HEK293 (cell line): ENCODE data around the gene CFAP410.

Experiments used
- CTCF ChIA-PET: fragments of 350-600 bp; formaldehyde crosslinking; extraction: SDS; loops from one replicate; lab custom pipeline; 2021; ENCODE audit warnings: antibody characterized with exemption; lab: Yijun Ruan, JAX
- POLR2A ChIA-PET: fragments of 300-600 bp; formaldehyde crosslinking; extraction: SDS; loops from one replicate; lab custom pipeline; 2020; ENCODE audit warnings: antibody characterized with exemption, inconsistent platforms; lab: Yijun Ruan, JAX
- H3K27ac ChIP-seq: fragments of 200-500 bp; sonication (Bioruptor generic); 2 replicates; pipeline ENCODE4 v1.5.1; 2014; ENCODE audit warnings: low read depth, low read length, control low read depth, inconsistent platforms; ENCODE audit errors: extremely low read depth
- H3K36me3 ChIP-seq, 2 experiments: fragments of 200-500 bp in 1 of 2; sonication (Bioruptor generic) in 1 of 2; 1 replicate in 1 of 2; 2 replicates in 1 of 2; pipeline ENCODE4 v1.5.1; 2014 to 2017; ENCODE audit warnings: inconsistent platforms in 2 of 2, low read length in 2 of 2; ENCODE audit not compliant: control insufficient read depth in 2 of 2, insufficient read depth in 1 of 2
- H3K4me1 ChIP-seq: fragments of 200-500 bp; sonication (Bioruptor generic); 2 replicates; pipeline ENCODE4 v1.5.1; 2014; ENCODE audit warnings: mild to moderate bottlenecking, low read length, inconsistent platforms; ENCODE audit not compliant: control insufficient read depth, insufficient read depth
- H3K4me3 ChIP-seq: 2 replicates; pipeline ENCODE4 v1.5.1; 2011; ENCODE audit warnings: low read depth, mild to moderate bottlenecking, control low read depth, low read length, moderate library complexity
- H3K9me3 ChIP-seq: fragments of 200-500 bp; sonication (Bioruptor generic); 2 replicates; pipeline ENCODE4 v1.5.1; 2014; ENCODE audit warnings: low read depth, low read length, inconsistent platforms; ENCODE audit not compliant: control insufficient read depth, insufficient read depth
- HOXD13 ChIP-seq: sonication (generic); formaldehyde crosslinking; IDR thresholded peaks from 2 replicates; pipeline ENCODE4 v1.8.0; 2022; ENCODE audit warnings: missing genetic modification reagents, borderline replicate concordance
- KLF9 ChIP-seq: fragments of 450-650 bp; formaldehyde crosslinking; IDR thresholded peaks from 2 replicates; pipeline ENCODE4 v1.5.1; 2016; ENCODE audit warnings: missing biosample characterization, missing genetic modification characterization, low read depth
- SP2 ChIP-seq: fragments of 450-650 bp; formaldehyde crosslinking; IDR thresholded peaks from 2 replicates; pipeline ENCODE4 v1.5.1; 2016; ENCODE audit warnings: missing biosample characterization, missing genetic modification characterization
- YY1 ChIP-seq: fragments of 450-650 bp; formaldehyde crosslinking; IDR thresholded peaks from 2 replicates; pipeline ENCODE4 v1.5.1; 2018; ENCODE audit warnings: missing biosample characterization, missing genetic modification characterization
- ZBTB1 ChIP-seq: fragments of 450-650 bp; formaldehyde crosslinking; IDR thresholded peaks from 2 replicates; pipeline ENCODE4 v1.5.1; 2016; ENCODE audit warnings: missing biosample characterization, missing genetic modification characterization
- ZBTB7A ChIP-seq: fragments of 450-650 bp; formaldehyde crosslinking; IDR thresholded peaks from 2 replicates; pipeline ENCODE4 v1.5.1; 2016; ENCODE audit warnings: low read depth, missing biosample characterization, missing genetic modification characterization
- ZFP69B ChIP-seq: fragments of 450-650 bp; formaldehyde crosslinking; IDR thresholded peaks from 2 replicates; pipeline ENCODE4 v1.5.1; 2016; ENCODE audit warnings: missing biosample characterization, missing genetic modification characterization
- ZNF10 ChIP-seq: fragments of 450-650 bp; formaldehyde crosslinking; IDR thresholded peaks from 2 replicates; pipeline ENCODE4 v1.5.1; 2017; ENCODE audit warnings: missing biosample characterization, missing genetic modification characterization
- ZNF211 ChIP-seq: fragments of 450-650 bp; formaldehyde crosslinking; IDR thresholded peaks from 2 replicates; pipeline ENCODE4 v1.5.1; 2016; ENCODE audit warnings: low read depth, missing biosample characterization, missing genetic modification characterization
- ZNF239 ChIP-seq: fragments of 450-650 bp; formaldehyde crosslinking; IDR thresholded peaks from 2 replicates; pipeline ENCODE4 v1.5.1; 2016; ENCODE audit warnings: missing biosample characterization, missing genetic modification characterization
- ZNF391 ChIP-seq: fragments of 450-650 bp; formaldehyde crosslinking; IDR thresholded peaks from 2 replicates; pipeline ENCODE4 v1.5.1; 2016; ENCODE audit warnings: low read depth, missing biosample characterization, missing genetic modification characterization, borderline replicate concordance
- ZNF394 ChIP-seq: fragments of 450-650 bp; formaldehyde crosslinking; IDR thresholded peaks from 2 replicates; pipeline ENCODE4 v1.5.1; 2016; ENCODE audit warnings: missing biosample characterization, missing genetic modification characterization, mild to moderate bottlenecking, moderate library complexity, borderline replicate concordance
- ZNF48 ChIP-seq: fragments of 450-650 bp; formaldehyde crosslinking; IDR thresholded peaks from 2 replicates; pipeline ENCODE4 v1.5.1; 2016; ENCODE audit warnings: missing biosample characterization, missing genetic modification characterization
- ZNF530 ChIP-seq: fragments of 450-650 bp; formaldehyde crosslinking; IDR thresholded peaks from 2 replicates; pipeline ENCODE4 v1.5.1; 2016; ENCODE audit warnings: low read depth, missing biosample characterization, missing genetic modification characterization
- ZNF596 ChIP-seq: fragments of 450-650 bp; IDR thresholded peaks from 2 replicates; pipeline ENCODE4 v1.5.0; 2018; ENCODE audit warnings: missing biosample characterization, mild to moderate bottlenecking, missing genetic modification characterization, moderate library complexity
- ZNF629 ChIP-seq: fragments of 450-650 bp; formaldehyde crosslinking; IDR thresholded peaks from 2 replicates; pipeline ENCODE4 v1.5.1; 2017; ENCODE audit warnings: missing biosample characterization, missing genetic modification characterization
- ZNF837 ChIP-seq: fragments of 450-650 bp; formaldehyde crosslinking; IDR thresholded peaks from 2 replicates; pipeline ENCODE4 v1.5.1; 2016; ENCODE audit warnings: missing biosample characterization, missing genetic modification characterization
- TF ChIP-seq, protein P1 (sequence below): fragments of 450-650 bp; formaldehyde crosslinking; IDR thresholded peaks from 2 replicates; pipeline ENCODE4 v1.5.1; 2016; ENCODE audit warnings: missing biosample characterization, missing genetic modification characterization
- TF ChIP-seq, protein P2 (sequence below): fragments of 450-650 bp; formaldehyde crosslinking; IDR thresholded peaks from 2 replicates; pipeline ENCODE4 v1.5.1; 2016; ENCODE audit warnings: missing biosample characterization, missing genetic modification characterization
- TF ChIP-seq, protein P3 (sequence below): fragments of 450-650 bp; formaldehyde crosslinking; IDR thresholded peaks from 2 replicates; pipeline ENCODE4 v1.5.1; 2016; ENCODE audit warnings: missing biosample characterization, missing genetic modification characterization
- TF ChIP-seq, protein P4 (sequence below): fragments of 450-650 bp; formaldehyde crosslinking; IDR thresholded peaks from 2 replicates; pipeline ENCODE4 v1.5.1; 2016; ENCODE audit warnings: missing biosample characterization, missing genetic modification characterization
- TF ChIP-seq, protein P5 (sequence below): fragments of 450-650 bp; formaldehyde crosslinking; IDR thresholded peaks from 2 replicates; pipeline ENCODE4; 2016; ENCODE audit warnings: missing biosample characterization, missing genetic modification characterization
- TF ChIP-seq, protein P6 (sequence below): fragments of 450-650 bp; formaldehyde crosslinking; IDR thresholded peaks from 2 replicates; pipeline ENCODE4 v1.5.1; 2016; ENCODE audit warnings: missing biosample characterization, missing genetic modification characterization

Gene CFAP410

DNA sequence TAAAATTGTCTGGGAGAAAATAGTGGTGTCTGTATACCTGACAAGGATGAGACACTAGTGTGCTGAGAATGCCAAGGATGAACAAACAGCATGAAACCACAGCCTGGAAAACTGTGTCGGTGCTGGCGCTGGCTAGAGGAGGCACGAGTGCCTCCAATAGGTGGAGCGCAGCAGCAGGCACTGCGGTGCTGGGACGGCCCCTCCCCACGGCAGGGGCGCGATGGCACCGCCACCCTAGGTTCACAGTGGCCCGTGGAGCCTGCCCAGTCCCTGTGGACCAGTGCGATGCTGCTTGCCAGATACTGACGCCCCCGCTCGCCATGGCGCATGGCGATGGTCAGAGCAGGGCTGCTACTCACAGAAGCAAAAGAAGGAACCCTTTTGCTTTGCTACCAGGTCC, 6.8 kb downstream of the CFAP410 start:
- CTCF ChIA-PET, result no interaction called here
- no peaks in the 10 kb centered on the region for H3K9me3 ChIP-seq
- POLR2A ChIA-PET, result no interaction called here
- no peak for TF ChIP-seq ZNF530
- TF ChIP-seq, protein P1, sequence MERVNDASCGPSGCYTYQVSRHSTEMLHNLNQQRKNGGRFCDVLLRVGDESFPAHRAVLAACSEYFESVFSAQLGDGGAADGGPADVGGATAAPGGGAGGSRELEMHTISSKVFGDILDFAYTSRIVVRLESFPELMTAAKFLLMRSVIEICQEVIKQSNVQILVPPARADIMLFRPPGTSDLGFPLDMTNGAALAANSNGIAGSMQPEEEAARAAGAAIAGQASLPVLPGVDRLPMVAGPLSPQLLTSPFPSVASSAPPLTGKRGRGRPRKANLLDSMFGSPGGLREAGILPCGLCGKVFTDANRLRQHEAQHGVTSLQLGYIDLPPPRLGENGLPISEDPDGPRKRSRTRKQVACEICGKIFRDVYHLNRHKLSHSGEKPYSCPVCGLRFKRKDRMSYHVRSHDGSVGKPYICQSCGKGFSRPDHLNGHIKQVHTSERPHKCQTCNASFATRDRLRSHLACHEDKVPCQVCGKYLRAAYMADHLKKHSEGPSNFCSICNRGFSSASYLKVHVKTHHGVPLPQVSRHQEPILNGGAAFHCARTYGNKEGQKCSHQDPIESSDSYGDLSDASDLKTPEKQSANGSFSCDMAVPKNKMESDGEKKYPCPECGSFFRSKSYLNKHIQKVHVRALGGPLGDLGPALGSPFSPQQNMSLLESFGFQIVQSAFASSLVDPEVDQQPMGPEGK (tag by site-specific recombination), result peak; percentile 12; the same call in 1 of the 2 replicates
- H3K36me3 ChIP-seq, result peaks cover 0 to 8% of the 10 kb centered on the region in 2 experiments; a peak in 1 of 3 replicates
- no peaks in the 10 kb centered on the region for H3K4me1 ChIP-seq
- H3K4me3 ChIP-seq, result no peak overlapping the region
- H3K27ac ChIP-seq, result no peak overlapping the region

DNA sequence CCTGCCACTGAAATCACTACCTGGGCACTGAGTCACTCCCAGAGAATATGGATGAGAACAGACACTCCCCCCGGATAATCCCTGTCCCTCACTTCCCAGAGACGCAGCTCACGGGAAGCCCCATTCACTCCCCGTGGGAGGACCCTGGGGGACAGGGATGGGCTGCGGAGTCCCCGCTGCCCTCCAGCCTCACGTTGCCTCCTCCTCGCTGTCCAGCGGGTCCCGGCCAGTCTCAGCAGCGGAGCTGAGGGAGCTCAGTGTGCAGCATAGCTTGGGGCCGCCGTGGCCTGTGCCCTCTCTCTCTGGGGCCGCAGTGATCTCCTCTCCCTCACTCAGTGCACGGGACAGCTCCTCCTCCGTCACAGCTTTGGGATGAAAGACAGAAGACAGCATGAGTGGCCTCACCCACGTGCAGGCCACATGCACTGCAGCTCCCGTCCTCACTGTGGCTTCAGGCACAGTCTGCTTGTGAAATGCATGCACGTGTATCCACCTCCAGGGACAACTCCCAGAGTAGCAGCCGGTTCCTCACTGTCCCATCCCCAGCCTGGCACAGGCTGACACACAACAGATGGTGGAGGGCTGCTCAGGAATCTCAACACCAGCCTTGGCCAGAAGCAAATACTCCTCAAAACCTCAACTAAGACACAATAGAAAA, 7.4 kb downstream of the CFAP410 start:
- POLR2A ChIA-PET, result no interaction called here
- H3K36me3 ChIP-seq, result peaks cover 0 to 14% of the 10 kb centered on the region in 2 experiments; a peak in 1 of 3 replicates
- no peak overlapping the region for H3K4me3 ChIP-seq
- no peaks in the 10 kb centered on the region for H3K4me1 ChIP-seq
- TF ChIP-seq, protein P2, sequence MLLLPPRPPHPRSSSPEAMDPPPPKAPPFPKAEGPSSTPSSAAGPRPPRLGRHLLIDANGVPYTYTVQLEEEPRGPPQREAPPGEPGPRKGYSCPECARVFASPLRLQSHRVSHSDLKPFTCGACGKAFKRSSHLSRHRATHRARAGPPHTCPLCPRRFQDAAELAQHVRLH (tag by site-specific recombination), result no peak
- TF ChIP-seq ZBTB1 (tag by site-specific recombination) (no peak), ZNF239 (no peak), ZNF629 (tag by site-specific recombination) (no peak), YY1 (tag by site-specific recombination) (no peak), ZNF837 (tag by site-specific recombination) (0 out of 2 replicates have a peak, but pooled peaks have one; percentile 34), ZNF10 (tag by site-specific recombination) (no peak), ZNF391 (tag by site-specific recombination) (no peak)
- TF ChIP-seq, protein P3, sequence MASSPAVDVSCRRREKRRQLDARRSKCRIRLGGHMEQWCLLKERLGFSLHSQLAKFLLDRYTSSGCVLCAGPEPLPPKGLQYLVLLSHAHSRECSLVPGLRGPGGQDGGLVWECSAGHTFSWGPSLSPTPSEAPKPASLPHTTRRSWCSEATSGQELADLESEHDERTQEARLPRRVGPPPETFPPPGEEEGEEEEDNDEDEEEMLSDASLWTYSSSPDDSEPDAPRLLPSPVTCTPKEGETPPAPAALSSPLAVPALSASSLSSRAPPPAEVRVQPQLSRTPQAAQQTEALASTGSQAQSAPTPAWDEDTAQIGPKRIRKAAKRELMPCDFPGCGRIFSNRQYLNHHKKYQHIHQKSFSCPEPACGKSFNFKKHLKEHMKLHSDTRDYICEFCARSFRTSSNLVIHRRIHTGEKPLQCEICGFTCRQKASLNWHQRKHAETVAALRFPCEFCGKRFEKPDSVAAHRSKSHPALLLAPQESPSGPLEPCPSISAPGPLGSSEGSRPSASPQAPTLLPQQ (tag by site-specific recombination), result no peak
- TF ChIP-seq, all 188 proteins: peak for 1
- Histone ChIP-seq H3K9me3 (no peaks in the 10 kb centered on the region), H3K27ac (no peak overlapping the region)
- CTCF ChIA-PET, result no interaction called here

DNA sequence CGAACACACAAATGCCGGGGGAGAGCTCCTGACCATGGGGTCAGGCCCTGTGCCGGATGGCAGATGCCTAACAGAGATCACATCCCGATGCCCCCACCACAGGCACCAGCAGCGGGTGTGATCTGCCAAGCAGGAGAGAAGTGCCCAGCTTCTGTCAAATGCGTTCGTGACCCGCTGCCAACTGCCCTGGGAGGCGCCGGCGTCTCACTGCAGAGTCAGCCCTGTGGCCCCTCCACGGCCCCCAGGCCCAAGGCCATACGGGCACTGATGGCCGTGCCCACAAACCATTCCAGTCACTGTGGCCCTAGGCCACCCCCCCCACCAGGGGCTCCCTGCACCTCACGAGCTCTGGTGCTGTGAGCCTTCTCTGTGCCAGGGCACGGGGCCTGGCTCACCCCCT, 8.0 kb downstream of the CFAP410 start:
- CTCF ChIA-PET, result no interaction called here
- TF ChIP-seq ZFP69B (tag by site-specific recombination) (no peak), ZNF211 (no peak), KLF9 (tag by site-specific recombination) (no peak), ZNF394 (no peak), ZNF596 (no peak), SP2 (no peak), ZNF48 (tag by site-specific recombination) (no peak), HOXD13 (CRISPR knock-in tag) (no peak), ZBTB7A (tag by site-specific recombination) (no peak)
- TF ChIP-seq, protein P4, sequence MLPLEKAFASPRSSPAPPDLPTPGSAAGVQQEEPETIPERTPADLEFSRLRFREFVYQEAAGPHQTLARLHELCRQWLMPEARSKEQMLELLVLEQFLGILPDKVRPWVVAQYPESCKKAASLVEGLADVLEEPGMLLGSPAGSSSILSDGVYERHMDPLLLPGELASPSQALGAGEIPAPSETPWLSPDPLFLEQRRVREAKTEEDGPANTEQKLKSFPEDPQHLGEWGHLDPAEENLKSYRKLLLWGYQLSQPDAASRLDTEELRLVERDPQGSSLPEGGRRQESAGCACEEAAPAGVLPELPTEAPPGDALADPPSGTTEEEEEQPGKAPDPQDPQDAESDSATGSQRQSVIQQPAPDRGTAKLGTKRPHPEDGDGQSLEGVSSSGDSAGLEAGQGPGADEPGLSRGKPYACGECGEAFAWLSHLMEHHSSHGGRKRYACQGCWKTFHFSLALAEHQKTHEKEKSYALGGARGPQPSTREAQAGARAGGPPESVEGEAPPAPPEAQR (tag by site-specific recombination), result no peak
- TF ChIP-seq, protein P5, sequence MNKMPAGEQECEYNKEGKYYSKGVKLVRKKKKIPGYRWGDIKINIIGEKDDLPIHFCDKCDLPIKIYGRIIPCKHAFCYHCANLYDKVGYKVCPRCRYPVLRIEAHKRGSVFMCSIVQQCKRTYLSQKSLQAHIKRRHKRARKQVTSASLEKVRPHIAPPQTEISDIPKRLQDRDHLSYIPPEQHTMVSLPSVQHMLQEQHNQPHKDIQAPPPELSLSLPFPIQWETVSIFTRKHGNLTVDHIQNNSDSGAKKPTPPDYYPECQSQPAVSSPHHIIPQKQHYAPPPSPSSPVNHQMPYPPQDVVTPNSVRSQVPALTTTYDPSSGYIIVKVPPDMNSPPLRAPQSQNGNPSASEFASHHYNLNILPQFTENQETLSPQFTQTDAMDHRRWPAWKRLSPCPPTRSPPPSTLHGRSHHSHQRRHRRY (tag by site-specific recombination), result no peak
- TF ChIP-seq, protein P6, sequence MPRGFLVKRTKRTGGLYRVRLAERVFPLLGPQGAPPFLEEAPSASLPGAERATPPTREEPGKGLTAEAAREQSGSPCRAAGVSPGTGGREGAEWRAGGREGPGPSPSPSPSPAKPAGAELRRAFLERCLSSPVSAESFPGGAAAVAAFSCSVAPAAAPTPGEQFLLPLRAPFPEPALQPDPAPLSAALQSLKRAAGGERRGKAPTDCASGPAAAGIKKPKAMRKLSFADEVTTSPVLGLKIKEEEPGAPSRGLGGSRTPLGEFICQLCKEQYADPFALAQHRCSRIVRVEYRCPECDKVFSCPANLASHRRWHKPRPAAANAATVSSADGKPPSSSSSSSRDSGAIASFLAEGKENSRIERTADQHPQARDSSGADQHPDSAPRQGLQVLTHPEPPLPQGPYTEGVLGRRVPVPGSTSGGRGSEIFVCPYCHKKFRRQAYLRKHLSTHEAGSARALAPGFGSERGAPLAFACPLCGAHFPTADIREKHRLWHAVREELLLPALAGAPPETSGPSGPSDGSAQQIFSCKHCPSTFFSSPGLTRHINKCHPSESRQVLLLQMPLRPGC (tag by site-specific recombination), result no peak

More for the DNA sequence above, 8.0 kb downstream of the CFAP410 start:
- Histone ChIP-seq H3K27ac (no peak overlapping the region), H3K4me1 (no peaks in the 10 kb centered on the region), H3K4me3 (no peak overlapping the region), H3K36me3 (peaks cover 0 to 16% of the 10 kb centered on the region in 2 experiments; a peak in 1 of 3 replicates), H3K9me3 (no peaks in the 10 kb centered on the region)
- POLR2A ChIA-PET, result no interaction called here
